H1 (cell line): ENCODE measurements around the gene PYCARD. TPM values are rescaled to one million over a fixed set of nuclear protein-coding genes. Genes with fewer than 3 reads are reported as not detected.

Experiments
- CBX8 ChIP-seq: fragments of 300-800, 300-1000 bp; sonication (generic); IDR thresholded peaks from 2 replicates; pipeline ENCODE4 v1.7.1; 2016; ENCODE audit warnings: low read depth, low read length, borderline replicate concordance
- EP300 ChIP-seq, 2 experiments: IDR thresholded peaks; 1 replicate in 1 of 2; 2 replicates in 1 of 2; pipeline ENCODE4 v1.6.1; 2011 to 2012; ENCODE audit warnings: low read depth in 2 of 2, low read length in 2 of 2, mild to moderate bottlenecking in 2 of 2, borderline replicate concordance in 1 of 2, inconsistent platforms in 1 of 2, moderate library complexity in 1 of 2
- SIX5 ChIP-seq: IDR thresholded peaks from 2 replicates; pipeline ENCODE4 v1.6.1; 2011; ENCODE audit warnings: mild to moderate bottlenecking, low read depth, low read length
- SP2 ChIP-seq: IDR thresholded peaks from 2 replicates; pipeline ENCODE4 v1.6.1; 2012; ENCODE audit warnings: mild to moderate bottlenecking, low read length, inconsistent platforms
- polyA plus RNA-seq, 7 experiments: library from polyadenylated mRNA; depleted of rRNA in 3 of 7; stranded (reverse) in 5 of 7; unstranded in 2 of 7; fragments of >200 nt in 5 of 7; fragments of 200-250 nt in 2 of 7; gene quantifications; 1 replicate in 5 of 7; 2 replicates in 1 of 7; 4 replicates in 1 of 7; pipeline versions ENCODE4 v1.2.1 to v1.2.3, GENCODE V29; 2011 to 2013; ENCODE audit warnings: missing spikeins in 2 of 7, mixed read lengths in 2 of 7
- total RNA-seq: library from RNA; stranded (reverse); fragmentation: NEBNext Ultra II Directional; extraction: Animal tissue kit (Norgen Biotek cat#: 25700); gene quantifications from 2 replicates; pipeline ENCODE4 v1.2.1, GENCODE V29; 2021

Gene PYCARD
- total and polyA plus RNA-seq, 2 of the 8 experiments (the other 6 are each of a cell fraction or from before 2014, with no cell fraction given): 29.9 to 77.9 TPM

DNA sequence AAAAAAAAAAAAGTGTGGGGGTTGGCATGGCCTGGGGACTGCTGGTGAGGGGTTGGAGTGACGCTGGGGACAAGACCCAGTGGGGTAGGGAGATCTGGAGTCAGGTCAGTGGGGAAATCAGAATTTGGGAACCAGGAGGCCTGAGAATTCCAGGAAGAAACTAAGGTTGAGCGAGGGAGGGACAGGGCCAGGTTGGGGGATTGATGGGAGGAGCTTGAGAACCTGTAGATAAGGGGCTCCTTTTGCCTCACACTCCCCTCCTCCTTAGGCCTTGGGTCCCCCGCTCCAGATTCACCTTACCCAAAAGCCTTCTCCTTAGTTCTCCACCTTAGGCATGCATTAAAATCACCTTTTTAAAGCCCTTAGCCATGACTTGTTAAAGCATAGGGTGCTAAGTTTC is 22.6 kb upstream of the PYCARD start (continued):
- TF ChIP-seq EP300 (IDR thresholded peaks at IDR 0.05; ENCODE audit: borderline replicate concordance in 1 of 2, low read depth in 2 of 2, low read length in 2 of 2): no peak
- no peak for TF ChIP-seq SP2
- no peak for TF ChIP-seq SIX5
- no peak for TF ChIP-seq CBX8
